ENCODE measurements around the gene HOXA9. TPM values are rescaled to one million over a fixed set of nuclear protein-coding genes. Genes with fewer than 3 reads are reported as not detected.
A peak's percentile ranks its signal among the peaks of the same experiment; 100 is the strongest.

The HOXA9 gene
- total RNA-seq, 1 experiment from 2014 or later, result 91.0 TPM

GRCh38 chr7:27148031-27148755 is 17.1 kb downstream of the HOXA9 start:
- Histone ChIP-seq H3K9me3 (ENCODE audit: control insufficient read depth in 1 of 2, insufficient read depth in 1 of 2, low read depth in 1 of 2, low read length in 2 of 2) (no peaks in the 10 kb centered on the region), H3K36me3 (ENCODE audit: control insufficient read depth in 1 of 2, insufficient read depth in 2 of 2, low read length in 2 of 2) (peaks cover 6 to 12% of the 10 kb centered on the region in 2 experiments; a peak in 2 of 4 replicates), H3K4me3 (replicated peaks in 1 of 2; ENCODE audit: low read depth in 1 of 2, low read length in 2 of 2) (peak overlapping the region; percentile 40 to 71), H3K27ac (ENCODE audit: low read depth, low read length) (peak overlapping the region; percentile 82), H4K20me1 (ENCODE audit: insufficient read depth) (no peaks in the 10 kb centered on the region), H3K9me2 (ENCODE audit: insufficient read depth) (no peaks in the 10 kb centered on the region), H2AFZ (ENCODE audit: low read depth, low read length, poor library complexity, severe bottlenecking) (no peak overlapping the region), H3K4me2 (ENCODE audit: low read length) (peak overlapping the region; percentile 95), H3K4me1 (ENCODE audit: control insufficient read depth in 1 of 2, insufficient read depth in 2 of 2, low read length in 2 of 2) (peaks cover 25 to 57% of the 10 kb centered on the region in 2 experiments), H3K27me3 (ENCODE audit: insufficient read depth, low read length) (no peaks in the 10 kb centered on the region), H3K79me2 (ENCODE audit: insufficient read depth, low read length) (peaks cover 45% of the 10 kb centered on the region), H3K9ac (ENCODE audit: low read length) (peak overlapping the region; percentile 74)
- 0 out of 2 replicates have a peak, but pooled peaks have one; percentile 31 for TF ChIP-seq POLR2AphosphoS5 (IDR thresholded peaks at IDR 0.05; ENCODE audit: low read depth, low read length)
- no peak for TF ChIP-seq ATF3 (IDR thresholded peaks at IDR 0.05)
- RAD21 ChIA-PET (ENCODE audit: low non-redundant PET in 1 of 2, low total read pairs in 2 of 2, uncharacterized antibody in 2 of 2, unreplicated experiment in 2 of 2), result interaction anchor here in 1 of 2 experiments (0.6 kb wide), 1 partner anchor 13 kb away, joined by 3 read pairs; no protein-coding TSS in a partner anchor
- no TSS peak for BruUV-seq (replicated peaks)
- POLR2A ChIA-PET, result no interaction called here
- ATAC-seq, result peak; percentile 36
- DNase-seq (ENCODE audit: low read depth, low spot score), result no peak
- intact Hi-C loops (cut with micrococcal nuclease), result no loop called here
- CTCF ChIA-PET, result interaction anchor here (0.6 to 3.7 kb wide), 3 partner anchors 13 to 461 kb away, joined by 3 to 27 read pairs (median 10); no protein-coding TSS in a partner anchor

- POLR2A ChIA-PET, result no interaction called here
- Histone ChIP-seq H3K4me2 (ENCODE audit: low read length) (peak within 1 kb of the TSS; percentile 95), H3K9ac (ENCODE audit: low read length) (peak within 1 kb of the TSS; percentile 74), H3K4me1 (ENCODE audit: control insufficient read depth in 1 of 2, insufficient read depth in 2 of 2, low read length in 2 of 2) (peaks cover 18 to 49% of the 10 kb centered on the region in 2 experiments), H3K27me3 (ENCODE audit: insufficient read depth, low read length) (no peaks in the 10 kb centered on the region), H3K79me2 (ENCODE audit: insufficient read depth, low read length) (peaks cover 45% of the 10 kb centered on the region), H4K20me1 (ENCODE audit: insufficient read depth) (no peaks in the 10 kb centered on the region), H3K36me3 (ENCODE audit: control insufficient read depth in 1 of 2, insufficient read depth in 2 of 2, low read length in 2 of 2) (peaks cover 6 to 12% of the 10 kb centered on the region in 2 experiments; a peak in 2 of 4 replicates), H3K9me2 (ENCODE audit: insufficient read depth) (no peaks in the 10 kb centered on the region), H3K27ac (ENCODE audit: low read depth, low read length) (peak within 1 kb of the TSS; percentile 82), H3K9me3 (ENCODE audit: control insufficient read depth in 1 of 2, insufficient read depth in 1 of 2, low read depth in 1 of 2, low read length in 2 of 2) (no peaks in the 10 kb centered on the region), H3K4me3 (replicated peaks in 1 of 2; ENCODE audit: low read depth in 1 of 2, low read length in 2 of 2) (peak within 1 kb of the TSS; percentile 40 to 71), H2AFZ (ENCODE audit: low read depth, low read length, poor library complexity, severe bottlenecking) (no peak within 1 kb of the TSS)
- intact Hi-C loops (cut with micrococcal nuclease), result no loop called here
- BruUV-seq (replicated peaks), result no TSS peak
- ATAC-seq (peak; percentile 2; the same call in 1 of the 2 replicates), DNase-seq (ENCODE audit: low read depth, low spot score) (no peak)
- RAD21 ChIA-PET (ENCODE audit: low non-redundant PET in 1 of 2, low total read pairs in 2 of 2, uncharacterized antibody in 2 of 2, unreplicated experiment in 2 of 2), result interaction anchor here in 1 of 2 experiments (0.6 kb wide), 1 partner anchor 14 kb away, joined by 3 read pairs; no protein-coding TSS in a partner anchor
- CTCF ChIA-PET, result no interaction called here
- TF ChIP-seq POLR2A (IDR thresholded peaks at IDR 0.05; ENCODE audit: borderline replicate concordance, extremely low read depth, insufficient read depth, insufficient read length), result no peak
- no peak for TF ChIP-seq ATF3 (IDR thresholded peaks at IDR 0.05)
- TF ChIP-seq JUND (IDR thresholded peaks at IDR 0.05), result no peak
- no peak for TF ChIP-seq RAD21 (IDR thresholded peaks at IDR 0.05; ENCODE audit: low read depth)
- TF ChIP-seq CBX3 (IDR thresholded peaks at IDR 0.05; ENCODE audit: low read depth), result no peak
- TF ChIP-seq EGR1 (IDR thresholded peaks at IDR 0.05; ENCODE audit: low read depth), result no peak
- no peak for TF ChIP-seq SP1 (IDR thresholded peaks at IDR 0.05; ENCODE audit: low read depth)
- no peak for TF ChIP-seq EZH2 (IDR thresholded peaks at IDR 0.05)
- no peak for TF ChIP-seq SIN3A (IDR thresholded peaks at IDR 0.05; ENCODE audit: low read depth)
- TF ChIP-seq ELF1 (IDR thresholded peaks at IDR 0.05; ENCODE audit: borderline replicate concordance, low read depth), result no peak
- TF ChIP-seq ZBTB33 (IDR thresholded peaks at IDR 0.05; ENCODE audit: extremely low read depth, insufficient replicate concordance, low read length), result no peak
- no peak for TF ChIP-seq ZFX (IDR thresholded peaks at IDR 0.05)
Observed at GRCh38 chr7:27147199-27148030, 17.9 kb downstream of the HOXA9 start, which contains the start of gene HOXA6. Gene HOXA6, minus strand, starts transcription at chr7:27147774. Its CDS starts 25 bp downstream, at chr7:27147749.
